Lower leg skin (tissue), 3 donors: ENCODE data around the gene SUMO4.

Experiments used
- POLR2A ChIP-seq, 2 donors: fragments of 450-650 bp; IDR thresholded peaks; one replicate each; pipeline ENCODE4 v1.6.1; 2016 to 2017; ENCODE audit warnings: antibody characterized with exemption in 2 of 2, mild to moderate bottlenecking in 1 of 2, moderate library complexity in 1 of 2
- TF ChIP-seq, protein P1 (sequence below), 3 donors: fragments of 450-650 bp; IDR thresholded peaks; one replicate each; pipeline ENCODE4 v1.5.1; 2016; ENCODE audit warnings: antibody characterized with exemption in 3 of 3, mild to moderate bottlenecking in 3 of 3, moderate library complexity in 2 of 3

DNA sequence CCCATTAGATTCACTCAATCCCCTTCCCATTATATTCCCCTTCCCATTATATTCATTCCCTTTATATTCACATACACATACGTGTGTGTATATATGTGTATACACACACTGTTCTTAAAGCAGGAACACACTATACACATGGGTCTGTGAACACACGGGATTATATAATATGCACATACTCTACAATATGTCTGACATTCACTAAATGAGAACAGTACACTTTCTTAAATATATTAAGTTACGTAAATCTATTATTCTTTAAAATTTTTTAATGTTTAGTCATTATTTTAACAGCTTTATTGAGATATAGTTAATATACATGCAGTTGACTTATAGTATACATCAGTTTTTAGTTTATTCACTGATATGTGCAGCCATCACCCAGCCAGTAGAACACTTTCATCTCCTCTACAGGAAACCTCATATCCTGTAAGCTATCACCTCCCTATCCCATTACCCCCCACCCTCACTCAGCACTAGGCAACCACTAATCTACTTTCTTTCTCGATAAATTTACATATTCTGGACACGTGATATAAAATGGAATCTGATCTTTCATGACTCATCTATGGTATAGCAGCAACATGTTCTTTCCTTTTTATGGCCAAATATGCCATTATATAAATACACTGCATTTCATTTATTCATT, 13.9 kb upstream of the SUMO4 start:
- TF ChIP-seq POLR2A (IDR thresholded peaks at IDR 0.05): no peak
- TF ChIP-seq, protein P1, sequence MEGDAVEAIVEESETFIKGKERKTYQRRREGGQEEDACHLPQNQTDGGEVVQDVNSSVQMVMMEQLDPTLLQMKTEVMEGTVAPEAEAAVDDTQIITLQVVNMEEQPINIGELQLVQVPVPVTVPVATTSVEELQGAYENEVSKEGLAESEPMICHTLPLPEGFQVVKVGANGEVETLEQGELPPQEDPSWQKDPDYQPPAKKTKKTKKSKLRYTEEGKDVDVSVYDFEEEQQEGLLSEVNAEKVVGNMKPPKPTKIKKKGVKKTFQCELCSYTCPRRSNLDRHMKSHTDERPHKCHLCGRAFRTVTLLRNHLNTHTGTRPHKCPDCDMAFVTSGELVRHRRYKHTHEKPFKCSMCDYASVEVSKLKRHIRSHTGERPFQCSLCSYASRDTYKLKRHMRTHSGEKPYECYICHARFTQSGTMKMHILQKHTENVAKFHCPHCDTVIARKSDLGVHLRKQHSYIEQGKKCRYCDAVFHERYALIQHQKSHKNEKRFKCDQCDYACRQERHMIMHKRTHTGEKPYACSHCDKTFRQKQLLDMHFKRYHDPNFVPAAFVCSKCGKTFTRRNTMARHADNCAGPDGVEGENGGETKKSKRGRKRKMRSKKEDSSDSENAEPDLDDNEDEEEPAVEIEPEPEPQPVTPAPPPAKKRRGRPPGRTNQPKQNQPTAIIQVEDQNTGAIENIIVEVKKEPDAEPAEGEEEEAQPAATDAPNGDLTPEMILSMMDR (IDR thresholded peaks at IDR 0.05): no peak
